B cell (primary cell): ENCODE results near the gene KTN1. TPM values are rescaled to one million over a fixed set of nuclear protein-coding genes. Genes with fewer than 3 reads are reported as not detected.

Experiments
- ATAC-seq: fragments of 200-7000 bp; cut with Tn5 transposase; one replicate; pipeline ENCODE4 v1.10.0; 2021; ENCODE audit warnings: low read depth, mild to moderate bottlenecking, moderate number of reproducible peaks, moderate library complexity
- CTCF ChIA-PET: fragments of 350-600 bp; sonication (Branson Sonifier 250); formaldehyde crosslinking; loops from one replicate; lab custom pipeline; 2021; ENCODE audit warnings: antibody characterized with exemption, inconsistent platforms; lab: Charles Lee
- POLR2A ChIA-PET: fragments of 350-600 bp; sonication (Branson Sonifier 250); formaldehyde crosslinking; loops from one replicate; lab custom pipeline; 2021; ENCODE audit warnings: antibody characterized with exemption; lab: Charles Lee
- DNase-seq: peaks from one replicate; pipeline ENCODE4 v3.0.0; 2013
- H2AFZ ChIP-seq: 2 replicates; pipeline ENCODE4 v1.6.1; 2012; ENCODE audit warnings: mild to moderate bottlenecking, low read depth, low read length; ENCODE audit not compliant: insufficient read depth, poor library complexity, severe bottlenecking
- H3K27ac ChIP-seq, 2 donors: 1 replicate in 1 of 2; 2 replicates in 1 of 2; pipeline ENCODE4 v1.5.1; 2012 to 2013; ENCODE audit warnings: low read length in 2 of 2, mild to moderate bottlenecking in 2 of 2, moderate library complexity in 1 of 2
- H3K27me3 ChIP-seq, 4 experiments: fragments of 200-600 bp in 1 of 4; sonication (generic) in 1 of 4; replicated peaks in 1 of 4; 1 replicate in 2 of 4; 2 replicates in 2 of 4; pipeline versions ENCODE4 v1.6.1 to v1.7.0; 2013 to 2016; ENCODE audit warnings: low read length in 3 of 4, mild to moderate bottlenecking in 2 of 4, mixed read lengths in 1 of 4, moderate library complexity in 1 of 4; ENCODE audit not compliant: insufficient read depth in 4 of 4, control insufficient read depth in 3 of 4; ENCODE audit errors: control extremely low read depth in 1 of 4
- H3K36me3 ChIP-seq, 2 experiments: replicated peaks in 1 of 2; 1 replicate in 1 of 2; 2 replicates in 1 of 2; pipeline versions ENCODE4 v1.6.1 to v1.7.1; 2013; ENCODE audit warnings: low read length in 1 of 2; ENCODE audit not compliant: insufficient read depth in 2 of 2, control insufficient read depth in 1 of 2; ENCODE audit errors: control extremely low read depth in 1 of 2, extremely low read depth in 1 of 2
- H3K4me1 ChIP-seq, 2 donors: fragments of 200-600 bp in 1 of 2; sonication (generic) in 1 of 2; 1 replicate in 1 of 2; 2 replicates in 1 of 2; pipeline versions ENCODE4 v1.5.1 to v1.6.1; 2013 to 2017; ENCODE audit warnings: low read length in 2 of 2; ENCODE audit not compliant: control insufficient read depth in 2 of 2, insufficient read depth in 2 of 2
- H3K4me2 ChIP-seq: replicated peaks from 2 replicates; pipeline ENCODE3; 2012; ENCODE audit warnings: mild to moderate bottlenecking, low read depth, low read length; ENCODE audit not compliant: poor library complexity, severe bottlenecking
- H3K4me3 ChIP-seq, 5 experiments: fragments of 200-600 bp in 1 of 5; sonication (generic) in 1 of 5; 1 replicate in 3 of 5; 2 replicates in 2 of 5; pipeline versions ENCODE4 v1.5.1 to v1.7.0; 2011 to 2016; ENCODE audit warnings: low read length in 4 of 5, mild to moderate bottlenecking in 4 of 5, low read depth in 2 of 5, control low read depth in 1 of 5, moderate library complexity in 1 of 5; ENCODE audit not compliant: insufficient read depth in 1 of 5; ENCODE audit errors: control extremely low read depth in 1 of 5, extremely low read depth in 1 of 5
- H3K79me2 ChIP-seq: fragments of 200-600 bp; sonication (generic); one replicate; pipeline ENCODE4 v1.6.0; 2016; ENCODE audit warnings: low read length; ENCODE audit not compliant: control insufficient read depth, insufficient read depth
- H3K9ac ChIP-seq: fragments of 200-600 bp; sonication (generic); 2 replicates; pipeline ENCODE4 v1.6.1; 2017; ENCODE audit warnings: mild to moderate bottlenecking, low read length, moderate library complexity
- H3K9me3 ChIP-seq, 3 donors: one replicate each; pipeline versions ENCODE4 v1.6.1 to v1.7.1; 2013; ENCODE audit warnings: low read length in 2 of 3; ENCODE audit not compliant: control insufficient read depth in 2 of 3, insufficient read depth in 1 of 3; ENCODE audit errors: control extremely low read depth in 1 of 3
- H4K20me1 ChIP-seq: 2 replicates; pipeline ENCODE4 v1.6.0; 2012; ENCODE audit warnings: mild to moderate bottlenecking, low read length; ENCODE audit not compliant: insufficient read depth, control insufficient read depth, poor library complexity, severe bottlenecking
- H3K27ac Mint-ChIP-seq: one replicate; pipeline ENCODE4 v1.8.0; 2021; ENCODE audit warnings: mixed read lengths
- H3K27me3 Mint-ChIP-seq: one replicate; pipeline ENCODE4 v1.8.0; 2021; ENCODE audit warnings: mixed read lengths
- H3K4me1 Mint-ChIP-seq: one replicate; pipeline ENCODE4 v1.8.0; 2021; ENCODE audit warnings: mixed read lengths
- H3K4me3 Mint-ChIP-seq: one replicate; pipeline ENCODE4 v1.8.0; 2021; ENCODE audit warnings: mixed read lengths
- H3K9me3 Mint-ChIP-seq: one replicate; pipeline ENCODE4 v1.8.0; 2022; ENCODE audit warnings: mixed read lengths; ENCODE audit not compliant: insufficient read depth
- CTCF ChIP-seq: fragments of 200-600 bp; IDR thresholded peaks from one replicate; pipeline ENCODE4 v1.8.0; 2022; ENCODE audit warnings: antibody characterized with exemption, mild to moderate bottlenecking
- EZH2 ChIP-seq: IDR thresholded peaks from 2 replicates; pipeline ENCODE4 v1.6.1; 2012; ENCODE audit warnings: borderline replicate concordance, low read depth, mild to moderate bottlenecking, moderate library complexity, low read length; ENCODE audit not compliant: insufficient read depth, poor library complexity, severe bottlenecking
- WGBS: methylation state at CpG from one replicate; pipeline ENCODE4 v1.1.5; 2013; ENCODE audit warnings: missing lambda C conversion rate; ENCODE audit not compliant: insufficient coverage; 5-methylcytosine and 5-hydroxymethylcytosine counted together
- intact Hi-C: fragments of 100-400 bp; cut with micrococcal nuclease; formaldehyde crosslinking; loops from one replicate; pipeline ENCODE4 v1.10.0; 2022
- polyA plus RNA-seq: library from polyadenylated mRNA; depleted of rRNA; stranded (reverse); fragments of >200 nt; gene quantifications from 2 replicates; pipeline ENCODE4 v1.2.3, GENCODE V29; 2012
- total RNA-seq, 2 donors: library from RNA; stranded (reverse); fragments of 120-200 nt in 1 of 2; gene quantifications; 1 replicate in 1 of 2; 2 replicates in 1 of 2; pipeline versions ENCODE4 v1.2.3 to v1.2.4, GENCODE V29; 2013 to 2022

Gene KTN1
- total and polyA plus RNA-seq, 2 donors (not counting 1 experiment from before 2014, with no cell fraction given) = 25.8 to 123 TPM

GRCh38 chr14:55614304-55614703 lies 34.3 kb downstream of the KTN1 start:
- H3K27me3 Mint-ChIP-seq = no peaks in the 10 kb centered on the region
- peaks cover 35% of the 10 kb centered on the region for H4K20me1 ChIP-seq
- peaks cover 28% of the 10 kb centered on the region for H3K79me2 ChIP-seq
- intact Hi-C loops = no loop called here
- WGBS = no CpG with 5 or more reads among the region's 2 CpGs
- H3K9me3 Mint-ChIP-seq = peaks cover 1% of the 10 kb centered on the region
- H3K27ac Mint-ChIP-seq = no peak overlapping the region
- H3K4me3 ChIP-seq = no peak overlapping the region
- CTCF ChIA-PET = interaction anchor here (0.8 kb wide), 1 partner anchor 10 kb away, joined by 3 read pairs; no protein-coding TSS in a partner anchor
- H3K4me3 Mint-ChIP-seq = no peak overlapping the region
- TF ChIP-seq CTCF (no peak), EZH2 (no peak)
- H3K27ac ChIP-seq = no peak overlapping the region
- no peak overlapping the region for H3K9ac ChIP-seq
- no peak for DNase-seq
- POLR2A ChIA-PET = no interaction called here
- peaks cover 24% of the 10 kb centered on the region for H3K4me1 Mint-ChIP-seq
- H2AFZ ChIP-seq = no peak overlapping the region
- H3K4me2 ChIP-seq = no peak overlapping the region
- ATAC-seq = no peak
- no peaks in the 10 kb centered on the region for H3K4me1 ChIP-seq
- H3K36me3 ChIP-seq = peaks cover 30 to 48% of the 10 kb centered on the region in 2 experiments
- H3K27me3 ChIP-seq = no peaks in the 10 kb centered on the region
- H3K9me3 ChIP-seq = peaks cover 0 to 5% (median 3%) of the 10 kb centered on the region in 3 donors

DNA sequence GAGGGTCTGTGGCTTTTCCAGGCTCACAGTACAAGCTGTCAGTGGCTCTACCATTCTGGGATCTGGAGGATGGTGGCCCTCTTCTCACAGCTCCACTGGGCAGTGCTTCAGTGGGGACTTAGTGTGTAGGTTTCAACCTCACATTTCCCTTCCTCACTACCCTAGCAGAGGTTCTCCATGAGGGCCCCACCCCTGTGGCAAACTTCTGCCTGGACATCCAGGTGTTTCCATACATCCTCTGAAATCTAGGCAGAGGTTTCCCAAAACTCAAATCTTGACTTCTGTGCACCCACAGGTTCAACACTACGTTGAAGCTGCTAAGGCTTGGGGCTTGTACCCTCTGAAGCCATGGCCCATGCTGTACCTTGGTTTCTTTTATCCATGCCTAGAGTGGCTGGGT lies 40.3 kb downstream of the KTN1 start:
- H3K27ac ChIP-seq = no peak overlapping the region
- no peaks in the 10 kb centered on the region for H3K27me3 ChIP-seq
- ATAC-seq = no peak
- no peak for DNase-seq
- TF ChIP-seq EZH2 = no peak
- no peak overlapping the region for H3K4me3 ChIP-seq
- H4K20me1 ChIP-seq = no peaks in the 10 kb centered on the region
- peaks cover 3 to 15% (median 9%) of the 10 kb centered on the region in 3 donors for H3K9me3 ChIP-seq
- H2AFZ ChIP-seq = no peak overlapping the region
- no peak overlapping the region for H3K4me2 ChIP-seq
- CTCF ChIA-PET = no interaction called here
- H3K27me3 Mint-ChIP-seq = no peaks in the 10 kb centered on the region
- peaks cover 6% of the 10 kb centered on the region for H3K9me3 Mint-ChIP-seq
- H3K79me2 ChIP-seq = no peaks in the 10 kb centered on the region
- no peak overlapping the region for H3K9ac ChIP-seq
- intact Hi-C loops = no loop called here
- H3K27ac Mint-ChIP-seq = no peak overlapping the region
- H3K36me3 ChIP-seq = peaks cover 35 to 80% of the 10 kb centered on the region in 2 experiments
- no peaks in the 10 kb centered on the region for H3K4me1 Mint-ChIP-seq
- POLR2A ChIA-PET = no interaction called here
- WGBS = 100% methylated on average over 1 of the region's 1 CpG
- H3K4me1 ChIP-seq = no peaks in the 10 kb centered on the region
- no peak overlapping the region for H3K4me3 Mint-ChIP-seq
